HepG2 (cell line): ENCODE measurements around the gene JAGN1. TPM values are rescaled to one million over a fixed set of nuclear protein-coding genes. Genes with fewer than 3 reads are reported as not detected.

Experiments
- ATF7-NPFF ChIP-seq: sonication (generic); formaldehyde crosslinking; IDR thresholded peaks from 2 replicates; pipeline ENCODE4 v1.8.1; 2023; ENCODE audit warnings: mild to moderate bottlenecking, low read depth, missing genetic modification reagents, moderate library complexity
- EHMT2 ChIP-seq: fragments of 200-600 bp; sonication (generic); IDR thresholded peaks from 2 replicates; pipeline ENCODE4 v1.7.0; 2017; ENCODE audit warnings: antibody characterized with exemption, low read depth, low read length, borderline replicate concordance
- EP300 ChIP-seq, 3 experiments: sonication (generic) in 1 of 3; formaldehyde crosslinking in 1 of 3; IDR thresholded peaks; 2 replicates each; pipeline versions ENCODE4 v1.5.1 to v1.6.1; 2011 to 2020; ENCODE audit warnings: low read depth in 2 of 3, low read length in 2 of 3, borderline replicate concordance in 1 of 3, improper control_type of control experiment in 1 of 3, mild to moderate bottlenecking in 1 of 3, missing genetic modification reagents in 1 of 3, moderate library complexity in 1 of 3
- IKZF1 ChIP-seq: fragments of 450-650 bp; IDR thresholded peaks from 2 replicates; pipeline ENCODE4 v1.7.1; 2016
- MEIS2 ChIP-seq: sonication (generic); formaldehyde crosslinking; IDR thresholded peaks from 2 replicates; pipeline ENCODE4 v1.9.0; 2021; ENCODE audit warnings: mild to moderate bottlenecking, missing genetic modification reagents
- MTF1 ChIP-seq: sonication (generic); formaldehyde crosslinking; IDR thresholded peaks from 2 replicates; pipeline ENCODE4 v1.5.0; 2020; ENCODE audit warnings: missing genetic modification reagents
- PRMT3 ChIP-seq: sonication (generic); formaldehyde crosslinking; IDR thresholded peaks from 2 replicates; pipeline ENCODE4 v1.8.1; 2022; ENCODE audit warnings: low read depth, mild to moderate bottlenecking, moderate library complexity, missing genetic modification reagents, borderline replicate concordance
- RXRB ChIP-seq: IDR thresholded peaks from 2 replicates; pipeline ENCODE4 v1.6.1; 2016; ENCODE audit warnings: borderline replicate concordance, missing genetic modification reagents, missing compliant biosample characterization
- SETDB1 ChIP-seq: sonication (generic); formaldehyde crosslinking; IDR thresholded peaks from 2 replicates; pipeline ENCODE4 v1.5.1; 2020; ENCODE audit warnings: missing genetic modification reagents, mild to moderate bottlenecking, borderline replicate concordance
- SIN3A ChIP-seq: IDR thresholded peaks from 2 replicates; pipeline ENCODE4 v1.6.1; 2011; ENCODE audit warnings: low read depth, mild to moderate bottlenecking, control low read depth, low read length, borderline replicate concordance
- SNAI1 ChIP-seq: sonication (generic); formaldehyde crosslinking; IDR thresholded peaks from 2 replicates; pipeline ENCODE4 v1.5.0; 2020; ENCODE audit warnings: mild to moderate bottlenecking, missing genetic modification reagents, borderline replicate concordance
- TGIF2 ChIP-seq: IDR thresholded peaks from 2 replicates; pipeline ENCODE4 v1.6.1; 2016; ENCODE audit warnings: control low read depth, missing compliant biosample characterization
- ZMYM3 ChIP-seq: sonication (generic); formaldehyde crosslinking; IDR thresholded peaks from 2 replicates; pipeline ENCODE4 v1.5.1; 2020; ENCODE audit warnings: mild to moderate bottlenecking, missing genetic modification reagents
- ZNF24 ChIP-seq: fragments of 450-650 bp; IDR thresholded peaks from 2 replicates; pipeline ENCODE4 v1.6.1; 2017; ENCODE audit warnings: antibody characterized with exemption, mild to moderate bottlenecking
- ZNF317 ChIP-seq: sonication (generic); formaldehyde crosslinking; IDR thresholded peaks from 2 replicates; pipeline ENCODE4 v1.5.0; 2020; ENCODE audit warnings: mild to moderate bottlenecking, missing genetic modification reagents
- ZNF350 ChIP-seq: sonication (generic); formaldehyde crosslinking; IDR thresholded peaks from 2 replicates; pipeline ENCODE4 v1.4.0; 2020; ENCODE audit warnings: mild to moderate bottlenecking, low read depth, missing genetic modification reagents, borderline replicate concordance
- ZNF382 ChIP-seq: sonication (generic); formaldehyde crosslinking; IDR thresholded peaks from 2 replicates; pipeline ENCODE4 v1.5.0; 2020; ENCODE audit warnings: missing genetic modification reagents, mild to moderate bottlenecking, borderline replicate concordance
- ZNF883 ChIP-seq: sonication (generic); formaldehyde crosslinking; IDR thresholded peaks from 2 replicates; pipeline ENCODE4 v1.5.1; 2020; ENCODE audit warnings: mild to moderate bottlenecking, missing genetic modification reagents; ENCODE audit errors: not compliant biosample characterization
- polyA plus RNA-seq, 8 experiments: library from polyadenylated mRNA; depleted of rRNA in 3 of 8; stranded (reverse) in 7 of 8; unstranded in 1 of 8; fragments of >200 nt; fragmentation: Illumina TruSeq in 4 of 8; extraction: Trizol in 4 of 8; gene quantifications; 2 replicates each; pipeline versions ENCODE4 v1.2.1 to v1.2.3, GENCODE V29; 2011 to 2016; ENCODE audit warnings: low read depth in 4 of 8, missing spikeins in 1 of 8, mixed read lengths in 1 of 8; ENCODE audit not compliant: insufficient read depth in 1 of 8
- total RNA-seq, 5 experiments: library from RNA; depleted of rRNA; stranded (reverse); fragments of >200 nt; fragmentation: Illumina TruSeq; extraction: Trizol; gene quantifications; 2 replicates each; pipeline ENCODE4 v1.2.3, GENCODE V29; 2016; ENCODE audit warnings: low read depth in 1 of 5
- TF ChIP-seq, protein P1 (sequence below): sonication (generic); formaldehyde crosslinking; IDR thresholded peaks from 2 replicates; pipeline ENCODE4 v1.8.0; 2023; ENCODE audit warnings: mild to moderate bottlenecking, missing genetic modification reagents
- TF ChIP-seq, protein P2 (sequence below): sonication (generic); formaldehyde crosslinking; IDR thresholded peaks from 2 replicates; pipeline ENCODE4 v1.4.0; 2020; ENCODE audit warnings: missing genetic modification reagents, borderline replicate concordance
- TF ChIP-seq, protein P3 (sequence below): sonication (generic); formaldehyde crosslinking; IDR thresholded peaks from 2 replicates; pipeline ENCODE4 v1.8.1; 2022; ENCODE audit warnings: low read depth, mild to moderate bottlenecking, missing genetic modification reagents

The JAGN1 gene
- total and polyA plus RNA-seq, 2 of the 13 experiments (the other 11 are each of a cell fraction or from before 2014, with no cell fraction given), result 49.9 to 50.9 TPM

DNA sequence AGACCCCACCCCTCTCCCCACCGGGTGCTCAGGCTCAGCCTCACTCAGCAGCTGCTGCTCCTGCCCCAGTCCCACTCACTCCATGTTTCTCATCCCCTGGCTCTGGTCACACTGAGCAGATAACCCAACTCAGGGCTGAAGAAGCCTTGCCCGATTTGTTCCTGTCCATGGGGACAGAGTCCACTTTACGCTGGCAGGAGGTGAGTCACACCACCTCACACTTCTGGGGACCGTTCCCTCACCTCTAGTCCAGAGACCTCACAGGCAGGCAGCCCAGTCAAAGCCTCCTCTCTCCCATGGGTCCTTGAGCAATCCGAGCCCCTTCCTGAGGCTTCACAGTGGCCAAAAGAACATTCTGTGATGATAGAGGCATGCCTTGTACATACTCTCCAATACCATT is 11.7 kb upstream of the JAGN1 start (continued):
- TF ChIP-seq SETDB1 (CRISPR knock-in tag) (no peak), RXRB (CRISPR knock-in tag) (peak; percentile 81; the same call in 1 of the 2 replicates), SIN3A (no peak), ZNF883 (CRISPR knock-in tag) (no peak), EHMT2 (no peak; the same call in 1 of the 2 replicates), IKZF1 (no peak), ZNF382 (CRISPR knock-in tag) (no peak), MTF1 (CRISPR knock-in tag) (no peak), ZNF24 (no peak), PRMT3 (CRISPR knock-in tag) (no peak), TGIF2 (CRISPR knock-in tag) (no peak), ZNF317 (CRISPR knock-in tag) (no peak), ATF7-NPFF (CRISPR knock-in tag) (no peak), MEIS2 (CRISPR knock-in tag) (no peak), SNAI1 (CRISPR knock-in tag) (no peak), ZNF350 (no peak), EP300 (IDR thresholded peaks at IDR 0.05; ENCODE audit: low read depth in 2 of 2, low read length in 2 of 2) (peak in 1 of 2 experiments; percentile 38; a peak in 1 of 4 replicates), EP300 (CRISPR knock-in tag; IDR thresholded peaks at IDR 0.05; ENCODE audit: borderline replicate concordance) (no peak), ZMYM3 (CRISPR knock-in tag) (peak; percentile 65)
- TF ChIP-seq, protein P1, sequence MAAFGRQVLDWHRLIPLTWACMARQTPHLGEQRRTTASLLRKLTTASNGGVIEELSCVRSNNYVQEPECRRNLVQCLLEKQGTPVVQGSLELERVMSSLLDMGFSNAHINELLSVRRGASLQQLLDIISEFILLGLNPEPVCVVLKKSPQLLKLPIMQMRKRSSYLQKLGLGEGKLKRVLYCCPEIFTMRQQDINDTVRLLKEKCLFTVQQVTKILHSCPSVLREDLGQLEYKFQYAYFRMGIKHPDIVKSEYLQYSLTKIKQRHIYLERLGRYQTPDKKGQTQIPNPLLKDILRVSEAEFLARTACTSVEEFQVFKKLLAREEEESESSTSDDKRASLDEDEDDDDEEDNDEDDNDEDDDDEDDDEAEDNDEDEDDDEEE, result no peak
- TF ChIP-seq, protein P2, sequence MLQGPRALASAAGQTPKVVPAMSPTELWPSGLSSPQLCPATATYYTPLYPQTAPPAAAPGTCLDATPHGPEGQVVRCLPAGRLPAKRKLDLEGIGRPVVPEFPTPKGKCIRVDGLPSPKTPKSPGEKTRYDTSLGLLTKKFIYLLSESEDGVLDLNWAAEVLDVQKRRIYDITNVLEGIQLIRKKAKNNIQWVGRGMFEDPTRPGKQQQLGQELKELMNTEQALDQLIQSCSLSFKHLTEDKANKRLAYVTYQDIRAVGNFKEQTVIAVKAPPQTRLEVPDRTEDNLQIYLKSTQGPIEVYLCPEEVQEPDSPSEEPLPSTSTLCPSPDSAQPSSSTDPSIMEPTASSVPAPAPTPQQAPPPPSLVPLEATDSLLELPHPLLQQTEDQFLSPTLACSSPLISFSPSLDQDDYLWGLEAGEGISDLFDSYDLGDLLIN, result no peak
- TF ChIP-seq, protein P3, sequence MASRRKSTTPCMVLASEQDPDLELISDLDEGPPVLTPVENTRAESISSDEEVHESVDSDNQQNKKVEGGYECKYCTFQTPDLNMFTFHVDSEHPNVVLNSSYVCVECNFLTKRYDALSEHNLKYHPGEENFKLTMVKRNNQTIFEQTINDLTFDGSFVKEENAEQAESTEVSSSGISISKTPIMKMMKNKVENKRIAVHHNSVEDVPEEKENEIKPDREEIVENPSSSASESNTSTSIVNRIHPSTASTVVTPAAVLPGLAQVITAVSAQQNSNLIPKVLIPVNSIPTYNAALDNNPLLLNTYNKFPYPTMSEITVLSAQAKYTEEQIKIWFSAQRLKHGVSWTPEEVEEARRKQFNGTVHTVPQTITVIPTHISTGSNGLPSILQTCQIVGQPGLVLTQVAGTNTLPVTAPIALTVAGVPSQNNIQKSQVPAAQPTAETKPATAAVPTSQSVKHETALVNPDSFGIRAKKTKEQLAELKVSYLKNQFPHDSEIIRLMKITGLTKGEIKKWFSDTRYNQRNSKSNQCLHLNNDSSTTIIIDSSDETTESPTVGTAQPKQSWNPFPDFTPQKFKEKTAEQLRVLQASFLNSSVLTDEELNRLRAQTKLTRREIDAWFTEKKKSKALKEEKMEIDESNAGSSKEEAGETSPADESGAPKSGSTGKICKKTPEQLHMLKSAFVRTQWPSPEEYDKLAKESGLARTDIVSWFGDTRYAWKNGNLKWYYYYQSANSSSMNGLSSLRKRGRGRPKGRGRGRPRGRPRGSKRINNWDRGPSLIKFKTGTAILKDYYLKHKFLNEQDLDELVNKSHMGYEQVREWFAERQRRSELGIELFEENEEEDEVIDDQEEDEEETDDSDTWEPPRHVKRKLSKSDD (CRISPR knock-in tag), result no peak
